AG10803 (cell line): ENCODE measurements around the gene KDM4C.

Experiments used
- DNase-seq: peaks from one replicate; pipeline ENCODE4 v3.0.0; 2010; ENCODE audit warnings: low read depth
- H3K4me3 ChIP-seq: 2 replicates; pipeline ENCODE4 v1.5.1; 2011; ENCODE audit warnings: mild to moderate bottlenecking, low read length, control low read depth
- TF ChIP-seq, protein P1 (sequence below): conservative IDR thresholded peaks from 2 replicates; pipeline ENCODE4 v1.5.1; 2011; ENCODE audit warnings: mild to moderate bottlenecking, low read length, control low read depth, inconsistent platforms

Gene KDM4C

DNA sequence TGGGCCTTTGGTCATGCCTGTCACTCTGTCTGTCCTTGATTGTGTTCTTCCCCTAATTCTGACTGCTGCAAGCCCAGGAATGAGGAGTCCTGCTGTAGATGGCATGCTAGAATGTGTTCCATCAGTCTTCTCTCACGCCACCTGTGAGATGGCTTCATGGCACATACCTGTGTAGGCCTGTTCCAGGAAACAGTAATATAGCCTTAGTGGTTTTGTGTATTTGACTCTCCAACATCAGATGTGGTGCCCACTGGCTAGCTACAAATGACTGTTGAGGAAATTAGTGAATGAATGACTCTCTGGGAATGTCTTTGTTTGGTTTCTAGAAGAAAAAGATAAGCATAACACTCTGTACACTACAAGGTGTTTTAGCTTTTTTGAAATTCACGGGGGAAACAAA, 367.5 kb downstream of the KDM4C start:
- H3K4me3 ChIP-seq = no peak overlapping the region
- TF ChIP-seq, protein P1, sequence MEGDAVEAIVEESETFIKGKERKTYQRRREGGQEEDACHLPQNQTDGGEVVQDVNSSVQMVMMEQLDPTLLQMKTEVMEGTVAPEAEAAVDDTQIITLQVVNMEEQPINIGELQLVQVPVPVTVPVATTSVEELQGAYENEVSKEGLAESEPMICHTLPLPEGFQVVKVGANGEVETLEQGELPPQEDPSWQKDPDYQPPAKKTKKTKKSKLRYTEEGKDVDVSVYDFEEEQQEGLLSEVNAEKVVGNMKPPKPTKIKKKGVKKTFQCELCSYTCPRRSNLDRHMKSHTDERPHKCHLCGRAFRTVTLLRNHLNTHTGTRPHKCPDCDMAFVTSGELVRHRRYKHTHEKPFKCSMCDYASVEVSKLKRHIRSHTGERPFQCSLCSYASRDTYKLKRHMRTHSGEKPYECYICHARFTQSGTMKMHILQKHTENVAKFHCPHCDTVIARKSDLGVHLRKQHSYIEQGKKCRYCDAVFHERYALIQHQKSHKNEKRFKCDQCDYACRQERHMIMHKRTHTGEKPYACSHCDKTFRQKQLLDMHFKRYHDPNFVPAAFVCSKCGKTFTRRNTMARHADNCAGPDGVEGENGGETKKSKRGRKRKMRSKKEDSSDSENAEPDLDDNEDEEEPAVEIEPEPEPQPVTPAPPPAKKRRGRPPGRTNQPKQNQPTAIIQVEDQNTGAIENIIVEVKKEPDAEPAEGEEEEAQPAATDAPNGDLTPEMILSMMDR = no peak
- no peak for DNase-seq

DNA sequence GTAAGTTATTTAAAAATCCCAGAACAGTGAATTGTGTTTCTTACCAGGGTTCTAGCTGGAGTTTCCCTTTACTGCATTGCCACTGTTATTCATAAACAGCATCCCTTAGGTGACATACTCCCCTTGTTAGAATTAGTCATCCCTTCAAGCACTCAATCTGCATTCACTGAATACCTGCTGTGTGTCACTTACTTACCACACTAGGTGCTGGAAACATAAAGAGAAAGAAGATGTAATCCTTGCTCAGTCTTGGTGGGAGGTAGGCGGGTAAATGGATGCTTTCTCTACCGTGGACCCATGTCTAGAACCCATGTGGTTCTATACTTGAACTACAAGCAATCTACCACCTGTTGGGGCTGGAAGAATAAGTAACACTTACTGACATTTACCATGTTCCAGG, 371.6 kb downstream of the KDM4C start:
- no peak for DNase-seq
- no peak overlapping the region for H3K4me3 ChIP-seq
- TF ChIP-seq, protein P1 = no peak

DNA sequence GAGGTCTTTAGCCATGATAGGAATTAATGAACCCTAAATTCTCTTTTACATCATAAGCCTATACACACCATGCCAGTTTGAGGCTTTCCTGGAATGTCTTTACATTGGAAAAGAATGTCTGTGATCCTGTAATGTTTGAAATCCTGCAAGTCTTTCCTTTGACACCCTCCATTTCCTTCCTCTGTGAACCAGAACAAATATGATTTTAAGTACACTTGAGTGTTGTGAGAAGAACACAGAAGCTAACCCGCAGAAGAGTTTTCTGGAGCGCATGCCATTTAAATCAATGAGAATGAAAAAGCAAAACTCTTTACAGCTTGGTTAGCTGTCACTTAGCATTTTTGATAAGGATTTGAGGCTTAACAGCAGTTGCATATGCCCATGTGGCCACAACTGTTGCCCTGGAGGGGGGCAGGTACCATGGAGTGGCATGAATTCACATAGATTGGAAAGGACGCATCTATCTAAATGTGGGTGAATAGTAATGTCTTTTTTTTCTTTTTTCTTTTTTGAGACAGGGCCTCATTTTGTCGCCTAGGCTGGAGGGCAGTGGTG, 372.6 kb downstream of the KDM4C start:
- TF ChIP-seq, protein P1 = no peak
- H3K4me3 ChIP-seq = no peak overlapping the region
- no peak for DNase-seq

DNA sequence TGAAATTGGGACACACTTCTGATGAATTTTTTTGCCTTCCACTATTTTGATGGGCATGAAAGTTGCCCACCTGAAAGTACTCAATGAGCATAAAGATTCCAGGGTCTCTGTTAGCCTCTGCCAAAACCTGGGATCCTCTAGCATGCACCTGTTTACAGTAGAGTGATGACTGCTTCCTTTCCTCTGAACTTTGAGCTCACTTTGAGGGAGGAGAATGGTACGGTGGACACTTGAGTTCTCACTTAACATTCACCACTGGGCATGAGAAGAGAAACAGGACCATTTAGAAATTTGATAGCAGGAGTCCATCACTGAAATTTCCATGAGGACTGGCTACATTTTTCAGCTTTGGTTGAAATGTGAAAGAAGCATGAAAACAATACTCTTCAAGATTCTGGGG, 374.8 kb downstream of the KDM4C start:
- TF ChIP-seq, protein P1 = no peak
- DNase-seq = no peak
- no peak overlapping the region for H3K4me3 ChIP-seq

DNA sequence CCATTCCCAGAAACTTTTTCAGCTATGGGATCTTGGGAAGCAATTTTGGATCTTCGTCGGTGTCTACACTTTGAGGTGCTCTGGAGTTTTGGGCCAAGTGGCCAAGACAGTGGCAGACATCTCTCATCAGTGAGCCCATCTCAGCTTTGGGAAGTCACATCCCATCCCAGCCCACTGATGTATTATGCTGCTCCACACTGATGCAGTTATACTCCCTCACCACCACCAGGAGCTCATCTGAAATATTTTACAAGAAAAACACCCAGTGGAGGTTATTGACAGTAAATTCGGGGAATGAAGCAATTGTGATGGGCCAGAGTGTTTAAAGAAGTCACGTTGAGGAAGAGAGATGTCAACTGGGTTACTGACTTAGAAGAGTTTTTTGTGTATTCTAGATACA, 378.0 kb downstream of the KDM4C start:
- no peak for DNase-seq
- TF ChIP-seq, protein P1 = no peak
- no peak overlapping the region for H3K4me3 ChIP-seq

DNA sequence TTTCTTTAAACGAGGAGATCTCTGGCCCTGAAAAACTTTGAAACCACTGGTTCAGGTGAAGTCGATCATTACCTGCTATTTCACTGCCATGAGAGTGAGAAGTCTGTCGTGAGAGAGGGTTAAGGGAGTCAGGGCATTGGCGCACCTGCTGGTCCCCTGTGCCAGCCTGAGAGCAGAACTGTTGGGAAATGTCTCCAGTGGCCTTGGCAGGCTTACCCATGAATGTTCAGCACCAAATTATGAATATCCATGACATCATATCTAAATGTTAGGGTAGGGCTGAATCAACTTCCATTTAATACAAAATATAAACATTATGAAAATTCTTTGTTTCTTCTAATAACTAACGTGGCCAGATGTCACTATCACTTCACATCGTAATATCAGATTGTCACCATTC, 379.3 kb downstream of the KDM4C start:
- no peak for DNase-seq
- H3K4me3 ChIP-seq = no peak overlapping the region
- TF ChIP-seq, protein P1 = no peak

DNA sequence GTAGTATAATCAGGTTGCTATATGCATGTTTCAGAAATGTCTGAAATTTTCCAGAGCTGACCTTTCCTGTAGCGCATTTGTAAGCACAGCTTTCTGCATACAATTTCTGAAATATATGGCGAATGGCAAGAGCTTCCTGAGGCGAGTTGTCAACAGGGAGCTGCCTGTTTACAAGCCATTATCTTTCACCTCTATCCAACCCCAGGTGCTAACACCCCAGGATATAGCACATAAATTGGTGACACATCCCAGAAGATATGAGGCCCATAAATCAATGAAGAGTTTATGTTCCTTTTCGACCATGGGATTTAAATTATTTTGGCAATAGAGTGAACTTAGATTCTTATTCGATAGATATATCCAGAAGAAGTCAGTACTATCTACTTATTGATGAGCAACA, 379.8 kb downstream of the KDM4C start:
- DNase-seq = no peak
- TF ChIP-seq, protein P1 = no peak
- H3K4me3 ChIP-seq = no peak overlapping the region
